Measurements from ENCODE around the gene PMP22.

DNA sequence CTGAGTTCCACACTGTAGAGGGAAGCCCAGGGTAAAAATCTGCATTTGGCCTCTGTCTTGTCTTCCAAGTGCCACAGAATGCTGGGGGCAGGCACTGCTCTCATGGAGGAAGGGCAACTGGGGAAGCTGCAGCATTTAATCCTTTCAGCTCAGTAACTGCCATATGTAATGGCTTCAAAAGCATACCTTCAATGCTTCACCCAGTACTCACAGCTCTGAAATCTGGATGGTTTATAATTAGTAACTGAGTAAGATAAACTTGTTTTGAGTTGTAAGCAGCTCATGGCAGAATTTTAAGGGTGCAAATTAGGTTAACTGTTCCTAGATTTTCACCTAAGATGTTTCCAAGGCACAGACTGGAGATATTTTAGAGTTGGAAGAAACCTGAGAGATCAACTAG, 24.5 kb downstream of the PMP22 start:
- TF ChIP-seq TCF7L2 (IDR thresholded peaks at IDR 0.05; ENCODE audit: borderline replicate concordance, extremely low read depth, insufficient read depth, insufficient read length) (no peak), EZH2 (IDR thresholded peaks at IDR 0.05) (no peak), YY1 (IDR thresholded peaks at IDR 0.05; ENCODE audit: extremely low read depth, insufficient replicate concordance, low read depth, low read length) (no peak), CEBPB (IDR thresholded peaks at IDR 0.05; ENCODE audit: low read depth) (no peak), SIN3A (IDR thresholded peaks at IDR 0.05; ENCODE audit: low read depth) (no peak), POLR2A (IDR thresholded peaks at IDR 0.05; ENCODE audit: borderline replicate concordance, extremely low read depth, insufficient read depth, insufficient read length) (no peak)
- TF ChIP-seq, protein P1, sequence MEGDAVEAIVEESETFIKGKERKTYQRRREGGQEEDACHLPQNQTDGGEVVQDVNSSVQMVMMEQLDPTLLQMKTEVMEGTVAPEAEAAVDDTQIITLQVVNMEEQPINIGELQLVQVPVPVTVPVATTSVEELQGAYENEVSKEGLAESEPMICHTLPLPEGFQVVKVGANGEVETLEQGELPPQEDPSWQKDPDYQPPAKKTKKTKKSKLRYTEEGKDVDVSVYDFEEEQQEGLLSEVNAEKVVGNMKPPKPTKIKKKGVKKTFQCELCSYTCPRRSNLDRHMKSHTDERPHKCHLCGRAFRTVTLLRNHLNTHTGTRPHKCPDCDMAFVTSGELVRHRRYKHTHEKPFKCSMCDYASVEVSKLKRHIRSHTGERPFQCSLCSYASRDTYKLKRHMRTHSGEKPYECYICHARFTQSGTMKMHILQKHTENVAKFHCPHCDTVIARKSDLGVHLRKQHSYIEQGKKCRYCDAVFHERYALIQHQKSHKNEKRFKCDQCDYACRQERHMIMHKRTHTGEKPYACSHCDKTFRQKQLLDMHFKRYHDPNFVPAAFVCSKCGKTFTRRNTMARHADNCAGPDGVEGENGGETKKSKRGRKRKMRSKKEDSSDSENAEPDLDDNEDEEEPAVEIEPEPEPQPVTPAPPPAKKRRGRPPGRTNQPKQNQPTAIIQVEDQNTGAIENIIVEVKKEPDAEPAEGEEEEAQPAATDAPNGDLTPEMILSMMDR (IDR thresholded peaks at IDR 0.05 in 2 of 3, conservative IDR thresholded peaks at IDR 0.05 in 1 of 3; ENCODE audit: borderline replicate concordance in 1 of 3, insufficient read depth in 1 of 3, low read depth in 2 of 3, low read length in 2 of 3): no peak
- TF ChIP-seq, protein P2, sequence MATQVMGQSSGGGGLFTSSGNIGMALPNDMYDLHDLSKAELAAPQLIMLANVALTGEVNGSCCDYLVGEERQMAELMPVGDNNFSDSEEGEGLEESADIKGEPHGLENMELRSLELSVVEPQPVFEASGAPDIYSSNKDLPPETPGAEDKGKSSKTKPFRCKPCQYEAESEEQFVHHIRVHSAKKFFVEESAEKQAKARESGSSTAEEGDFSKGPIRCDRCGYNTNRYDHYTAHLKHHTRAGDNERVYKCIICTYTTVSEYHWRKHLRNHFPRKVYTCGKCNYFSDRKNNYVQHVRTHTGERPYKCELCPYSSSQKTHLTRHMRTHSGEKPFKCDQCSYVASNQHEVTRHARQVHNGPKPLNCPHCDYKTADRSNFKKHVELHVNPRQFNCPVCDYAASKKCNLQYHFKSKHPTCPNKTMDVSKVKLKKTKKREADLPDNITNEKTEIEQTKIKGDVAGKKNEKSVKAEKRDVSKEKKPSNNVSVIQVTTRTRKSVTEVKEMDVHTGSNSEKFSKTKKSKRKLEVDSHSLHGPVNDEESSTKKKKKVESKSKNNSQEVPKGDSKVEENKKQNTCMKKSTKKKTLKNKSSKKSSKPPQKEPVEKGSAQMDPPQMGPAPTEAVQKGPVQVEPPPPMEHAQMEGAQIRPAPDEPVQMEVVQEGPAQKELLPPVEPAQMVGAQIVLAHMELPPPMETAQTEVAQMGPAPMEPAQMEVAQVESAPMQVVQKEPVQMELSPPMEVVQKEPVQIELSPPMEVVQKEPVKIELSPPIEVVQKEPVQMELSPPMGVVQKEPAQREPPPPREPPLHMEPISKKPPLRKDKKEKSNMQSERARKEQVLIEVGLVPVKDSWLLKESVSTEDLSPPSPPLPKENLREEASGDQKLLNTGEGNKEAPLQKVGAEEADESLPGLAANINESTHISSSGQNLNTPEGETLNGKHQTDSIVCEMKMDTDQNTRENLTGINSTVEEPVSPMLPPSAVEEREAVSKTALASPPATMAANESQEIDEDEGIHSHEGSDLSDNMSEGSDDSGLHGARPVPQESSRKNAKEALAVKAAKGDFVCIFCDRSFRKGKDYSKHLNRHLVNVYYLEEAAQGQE (IDR thresholded peaks at IDR 0.05; ENCODE audit: low read depth): no peak
- TF ChIP-seq, protein P3, sequence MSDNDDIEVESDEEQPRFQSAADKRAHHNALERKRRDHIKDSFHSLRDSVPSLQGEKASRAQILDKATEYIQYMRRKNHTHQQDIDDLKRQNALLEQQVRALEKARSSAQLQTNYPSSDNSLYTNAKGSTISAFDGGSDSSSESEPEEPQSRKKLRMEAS (IDR thresholded peaks at IDR 0.05): no peak
- TF ChIP-seq, protein P4, sequence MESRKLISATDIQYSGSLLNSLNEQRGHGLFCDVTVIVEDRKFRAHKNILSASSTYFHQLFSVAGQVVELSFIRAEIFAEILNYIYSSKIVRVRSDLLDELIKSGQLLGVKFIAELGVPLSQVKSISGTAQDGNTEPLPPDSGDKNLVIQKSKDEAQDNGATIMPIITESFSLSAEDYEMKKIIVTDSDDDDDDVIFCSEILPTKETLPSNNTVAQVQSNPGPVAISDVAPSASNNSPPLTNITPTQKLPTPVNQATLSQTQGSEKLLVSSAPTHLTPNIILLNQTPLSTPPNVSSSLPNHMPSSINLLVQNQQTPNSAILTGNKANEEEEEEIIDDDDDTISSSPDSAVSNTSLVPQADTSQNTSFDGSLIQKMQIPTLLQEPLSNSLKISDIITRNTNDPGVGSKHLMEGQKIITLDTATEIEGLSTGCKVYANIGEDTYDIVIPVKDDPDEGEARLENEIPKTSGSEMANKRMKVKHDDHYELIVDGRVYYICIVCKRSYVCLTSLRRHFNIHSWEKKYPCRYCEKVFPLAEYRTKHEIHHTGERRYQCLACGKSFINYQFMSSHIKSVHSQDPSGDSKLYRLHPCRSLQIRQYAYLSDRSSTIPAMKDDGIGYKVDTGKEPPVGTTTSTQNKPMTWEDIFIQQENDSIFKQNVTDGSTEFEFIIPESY (IDR thresholded peaks at IDR 0.05; ENCODE audit: extremely low read depth, insufficient replicate concordance, low read length): no peak

Data from HCT116 (cell line).